OCI-LY3 (cell line): ENCODE data around the gene G6PC3.
"Not testable (repeated sequence)": the region's sequence is repeated elsewhere in the genome, so short reads cannot be mapped to it uniquely, and the experiment has no call there.

Experiments used
- EZH2phosphoT487 ChIP-seq: fragments of 200-600 bp; shearing (Covaris generic); IDR thresholded peaks from 2 replicates; pipeline ENCODE4 v1.6.1; 2018; ENCODE audit warnings: antibody characterized with exemption, mixed run types, low read depth
- TF ChIP-seq, protein P1 (sequence below): fragments of 200-600, 300-600 bp; sonication (generic); IDR thresholded peaks from 2 replicates; pipeline ENCODE4 v1.5.1; 2014; ENCODE audit warnings: antibody characterized with exemption, low read length, low read depth

- TF ChIP-seq, protein P1, sequence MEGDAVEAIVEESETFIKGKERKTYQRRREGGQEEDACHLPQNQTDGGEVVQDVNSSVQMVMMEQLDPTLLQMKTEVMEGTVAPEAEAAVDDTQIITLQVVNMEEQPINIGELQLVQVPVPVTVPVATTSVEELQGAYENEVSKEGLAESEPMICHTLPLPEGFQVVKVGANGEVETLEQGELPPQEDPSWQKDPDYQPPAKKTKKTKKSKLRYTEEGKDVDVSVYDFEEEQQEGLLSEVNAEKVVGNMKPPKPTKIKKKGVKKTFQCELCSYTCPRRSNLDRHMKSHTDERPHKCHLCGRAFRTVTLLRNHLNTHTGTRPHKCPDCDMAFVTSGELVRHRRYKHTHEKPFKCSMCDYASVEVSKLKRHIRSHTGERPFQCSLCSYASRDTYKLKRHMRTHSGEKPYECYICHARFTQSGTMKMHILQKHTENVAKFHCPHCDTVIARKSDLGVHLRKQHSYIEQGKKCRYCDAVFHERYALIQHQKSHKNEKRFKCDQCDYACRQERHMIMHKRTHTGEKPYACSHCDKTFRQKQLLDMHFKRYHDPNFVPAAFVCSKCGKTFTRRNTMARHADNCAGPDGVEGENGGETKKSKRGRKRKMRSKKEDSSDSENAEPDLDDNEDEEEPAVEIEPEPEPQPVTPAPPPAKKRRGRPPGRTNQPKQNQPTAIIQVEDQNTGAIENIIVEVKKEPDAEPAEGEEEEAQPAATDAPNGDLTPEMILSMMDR, result not testable (repeated sequence)
- not testable (repeated sequence) for TF ChIP-seq EZH2phosphoT487
These were observed 35.8 kb upstream of the G6PC3 start for GRCh38 chr17:44034688-44035087.
